Measurements from ENCODE around the gene COL6A3. TPM values are rescaled to one million over a fixed set of nuclear protein-coding genes. Genes with fewer than 3 reads are reported as not detected.

Gene COL6A3
- total RNA-seq, 6 experiments from 2014 or later = 4.5 to 21.1 (median 8.8) TPM

- H3K27me3 ChIP-seq = no peaks in the 10 kb centered on the region
- no peak overlapping the region for H3K27ac ChIP-seq
- intact Hi-C loops (cut with DNase I) = no loop called here
- no peak overlapping the region for H3K4me3 ChIP-seq
- DNase-seq = no peak
- H3K36me3 ChIP-seq = no peaks in the 10 kb centered on the region
- 57% methylated on average over 2 of the region's 2 CpGs for WGBS (ENCODE audit: insufficient coverage, low coverage, low lambda C conversion rate, missing lambda C conversion rate)
- ATAC-seq = no peak
- no peaks in the 10 kb centered on the region for H3K4me1 ChIP-seq
- no peaks in the 10 kb centered on the region for H3K9me3 ChIP-seq
- TF ChIP-seq, protein P1, sequence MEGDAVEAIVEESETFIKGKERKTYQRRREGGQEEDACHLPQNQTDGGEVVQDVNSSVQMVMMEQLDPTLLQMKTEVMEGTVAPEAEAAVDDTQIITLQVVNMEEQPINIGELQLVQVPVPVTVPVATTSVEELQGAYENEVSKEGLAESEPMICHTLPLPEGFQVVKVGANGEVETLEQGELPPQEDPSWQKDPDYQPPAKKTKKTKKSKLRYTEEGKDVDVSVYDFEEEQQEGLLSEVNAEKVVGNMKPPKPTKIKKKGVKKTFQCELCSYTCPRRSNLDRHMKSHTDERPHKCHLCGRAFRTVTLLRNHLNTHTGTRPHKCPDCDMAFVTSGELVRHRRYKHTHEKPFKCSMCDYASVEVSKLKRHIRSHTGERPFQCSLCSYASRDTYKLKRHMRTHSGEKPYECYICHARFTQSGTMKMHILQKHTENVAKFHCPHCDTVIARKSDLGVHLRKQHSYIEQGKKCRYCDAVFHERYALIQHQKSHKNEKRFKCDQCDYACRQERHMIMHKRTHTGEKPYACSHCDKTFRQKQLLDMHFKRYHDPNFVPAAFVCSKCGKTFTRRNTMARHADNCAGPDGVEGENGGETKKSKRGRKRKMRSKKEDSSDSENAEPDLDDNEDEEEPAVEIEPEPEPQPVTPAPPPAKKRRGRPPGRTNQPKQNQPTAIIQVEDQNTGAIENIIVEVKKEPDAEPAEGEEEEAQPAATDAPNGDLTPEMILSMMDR (IDR thresholded peaks at IDR 0.05) = no peak
- no peak for TF ChIP-seq POLR2A (IDR thresholded peaks at IDR 0.05)
Observed at GRCh38 chr2:237390235-237390634, 23.7 kb downstream of the COL6A3 start.

DNA sequence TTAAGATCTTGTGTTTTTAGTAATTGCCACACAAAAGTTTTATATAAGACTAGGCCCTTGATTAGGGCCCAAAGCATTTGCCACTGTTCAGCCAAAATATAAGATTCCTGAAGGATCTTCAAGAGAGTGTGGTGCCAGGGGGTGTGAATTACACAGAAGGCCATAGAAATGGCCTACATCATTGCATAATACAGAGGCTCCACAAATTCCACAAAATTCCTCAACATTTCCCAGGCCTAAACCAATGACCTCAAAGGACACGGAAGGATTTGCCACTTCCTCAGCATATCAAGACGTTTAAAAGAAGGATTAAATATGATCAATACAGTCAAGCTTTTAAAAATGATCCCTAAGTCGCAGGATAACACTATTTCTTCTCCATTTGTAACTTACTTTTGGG, 24.1 kb downstream of the COL6A3 start:
- H3K4me3 ChIP-seq = no peak overlapping the region
- no peaks in the 10 kb centered on the region for H3K36me3 ChIP-seq
- TF ChIP-seq, protein P1 (IDR thresholded peaks at IDR 0.05) = no peak
- TF ChIP-seq POLR2A (IDR thresholded peaks at IDR 0.05) = no peak
- ATAC-seq (no peak), DNase-seq (no peak)
- WGBS (ENCODE audit: insufficient coverage, low coverage, low lambda C conversion rate, missing lambda C conversion rate) = 57% methylated on average over 3 of the region's 3 CpGs
- intact Hi-C loops (cut with DNase I) = no loop called here
- H3K4me1 ChIP-seq = no peaks in the 10 kb centered on the region
- no peaks in the 10 kb centered on the region for H3K9me3 ChIP-seq
- no peak overlapping the region for H3K27ac ChIP-seq
- H3K27me3 ChIP-seq = no peaks in the 10 kb centered on the region

GRCh38 chr2:237388036-237388435, 25.9 kb downstream of the COL6A3 start:
- intact Hi-C loops (cut with DNase I) = no loop called here
- Histone ChIP-seq H3K4me1 (no peaks in the 10 kb centered on the region), H3K4me3 (no peak overlapping the region), H3K9me3 (no peaks in the 10 kb centered on the region), H3K27me3 (no peaks in the 10 kb centered on the region), H3K27ac (no peak overlapping the region), H3K36me3 (no peaks in the 10 kb centered on the region)
- TF ChIP-seq, protein P1 (IDR thresholded peaks at IDR 0.05) = no peak
- TF ChIP-seq POLR2A (IDR thresholded peaks at IDR 0.05) = no peak
- DNase-seq (no peak), ATAC-seq (no peak)
- WGBS (ENCODE audit: insufficient coverage, low coverage, low lambda C conversion rate, missing lambda C conversion rate) = 69% methylated on average over 5 of the region's 5 CpGs

DNA sequence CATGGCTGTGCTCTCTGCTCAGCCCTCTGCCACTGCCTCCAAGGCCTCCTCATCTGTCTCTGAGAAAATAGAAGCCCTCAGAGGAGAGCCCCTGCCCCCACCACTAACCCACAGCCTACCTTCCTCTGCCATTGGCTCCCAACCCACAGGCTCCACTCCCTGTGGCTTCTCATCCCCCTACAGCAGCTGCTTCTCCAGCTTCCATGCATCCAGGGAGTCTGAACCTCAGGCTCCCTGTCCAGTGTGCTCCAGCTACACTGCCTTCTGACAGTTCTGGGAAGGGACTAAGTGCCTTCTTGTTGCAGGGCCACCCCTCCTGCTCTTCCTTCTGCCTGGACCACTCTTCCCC, 29.3 kb downstream of the COL6A3 start:
- no peaks in the 10 kb centered on the region for H3K27me3 ChIP-seq
- no peak for DNase-seq
- H3K36me3 ChIP-seq = no peaks in the 10 kb centered on the region
- no peaks in the 10 kb centered on the region for H3K4me1 ChIP-seq
- H3K4me3 ChIP-seq = no peak overlapping the region
- no peaks in the 10 kb centered on the region for H3K9me3 ChIP-seq
- intact Hi-C loops (cut with DNase I) = no loop called here
- ATAC-seq = no peak
- TF ChIP-seq, protein P1 (IDR thresholded peaks at IDR 0.05) = no peak
- TF ChIP-seq POLR2A (IDR thresholded peaks at IDR 0.05) = no peak
- H3K27ac ChIP-seq = no peak overlapping the region

GRCh38 chr2:237383991-237384671, 29.8 kb downstream of the COL6A3 start:
- TF ChIP-seq POLR2A (IDR thresholded peaks at IDR 0.05) = no peak
- TF ChIP-seq, protein P1 (IDR thresholded peaks at IDR 0.05) = no peak
- Histone ChIP-seq H3K4me1 (no peaks in the 10 kb centered on the region), H3K9me3 (no peaks in the 10 kb centered on the region), H3K27me3 (no peaks in the 10 kb centered on the region), H3K36me3 (no peaks in the 10 kb centered on the region), H3K4me3 (no peak overlapping the region), H3K27ac (no peak overlapping the region)
- intact Hi-C loops (cut with DNase I) = no loop called here
- DNase-seq = no peak
- WGBS (ENCODE audit: insufficient coverage, low coverage, low lambda C conversion rate, missing lambda C conversion rate) = 62% methylated on average over 6 of the region's 6 CpGs
- ATAC-seq = no peak

Measured in right lobe of liver (tissue), 6 donors.